H9 (cell line): Measurements from ENCODE around the gene EPC2. TPM values are rescaled to one million over a fixed set of nuclear protein-coding genes. Genes with fewer than 3 reads are reported as not detected.
"Not testable (repeated sequence)": the region's sequence is repeated elsewhere in the genome, so short reads cannot be mapped to it uniquely, and the experiment has no call there.

ENCODE experiments used
- DNase-seq: peaks from one replicate; pipeline ENCODE4 v3.0.0-alpha.2; 2017
- H2AFZ ChIP-seq: one replicate; pipeline ENCODE4 v1.6.1; 2013; ENCODE audit warnings: mild to moderate bottlenecking, low read length, control low read depth, moderate library complexity
- H2AK5ac ChIP-seq: 2 replicates; pipeline ENCODE4 v1.6.1; 2013; ENCODE audit warnings: low read length, control low read depth, mixed read lengths; ENCODE audit not compliant: insufficient read length
- H2BK120ac ChIP-seq: one replicate; pipeline ENCODE4 v1.6.1; 2013; ENCODE audit warnings: low read depth, mild to moderate bottlenecking, low read length, control low read depth, inconsistent platforms; ENCODE audit not compliant: poor library complexity, severe bottlenecking
- H2BK12ac ChIP-seq: 2 replicates; pipeline ENCODE4 v1.6.1; 2013; ENCODE audit warnings: low read length, control low read depth, mixed read lengths, low read depth; ENCODE audit not compliant: insufficient read length
- H2BK15ac ChIP-seq: 2 replicates; pipeline ENCODE4 v1.6.1; 2013; ENCODE audit warnings: low read depth, low read length, control low read depth
- H2BK20ac ChIP-seq: one replicate; pipeline ENCODE4 v1.6.1; 2013; ENCODE audit warnings: low read depth, mild to moderate bottlenecking, low read length, control low read depth, inconsistent platforms; ENCODE audit not compliant: poor library complexity, severe bottlenecking
- H2BK5ac ChIP-seq: 2 replicates; pipeline ENCODE4 v1.6.1; 2013; ENCODE audit warnings: low read length, control low read depth, mixed read lengths; ENCODE audit not compliant: insufficient read length
- H3K14ac ChIP-seq: 2 replicates; pipeline ENCODE4 v1.6.1; 2013; ENCODE audit warnings: low read length, control low read depth; ENCODE audit not compliant: insufficient read depth
- H3K18ac ChIP-seq: 2 replicates; pipeline ENCODE4 v1.6.1; 2013; ENCODE audit warnings: low read depth, mild to moderate bottlenecking, mixed read lengths, low read length, control low read depth; ENCODE audit not compliant: insufficient read length
- H3K23ac ChIP-seq: 2 replicates; pipeline ENCODE4 v1.6.1; 2013; ENCODE audit warnings: low read length, control low read depth, mixed read lengths, low read depth; ENCODE audit not compliant: insufficient read length
- H3K23me2 ChIP-seq: 2 replicates; pipeline ENCODE4 v1.6.1; 2013; ENCODE audit warnings: low read depth, mild to moderate bottlenecking, mixed read lengths, low read length, control low read depth; ENCODE audit not compliant: insufficient read length, poor library complexity, severe bottlenecking
- H3K27ac ChIP-seq: 2 replicates; pipeline ENCODE4 v1.5.1; 2013; ENCODE audit warnings: low read length, control low read depth, mixed read lengths, low read depth; ENCODE audit not compliant: insufficient read length
- H3K27me3 ChIP-seq: 2 replicates; pipeline ENCODE4 v1.6.1; 2013; ENCODE audit warnings: low read length, control low read depth, inconsistent platforms; ENCODE audit not compliant: insufficient read depth
- H3K4ac ChIP-seq: 2 replicates; pipeline ENCODE4 v1.6.1; 2013; ENCODE audit warnings: low read depth, mild to moderate bottlenecking, control low read depth, inconsistent platforms, low read length, moderate library complexity
- H3K4me1 ChIP-seq: 2 replicates; pipeline ENCODE4 v1.6.1; 2013; ENCODE audit warnings: low read length, control low read depth, inconsistent platforms; ENCODE audit not compliant: insufficient read depth
- H3K4me2 ChIP-seq: 2 replicates; pipeline ENCODE4 v1.6.1; 2013; ENCODE audit warnings: low read length, control low read depth, mixed read lengths; ENCODE audit not compliant: insufficient read length, insufficient read depth
- H3K56ac ChIP-seq: 2 replicates; pipeline ENCODE4 v1.6.1; 2013; ENCODE audit warnings: low read depth, mild to moderate bottlenecking, mixed read lengths, low read length, control low read depth; ENCODE audit not compliant: insufficient read length
- H3K79me1 ChIP-seq: 2 replicates; pipeline ENCODE4 v1.6.1; 2013; ENCODE audit warnings: low read depth, mild to moderate bottlenecking, moderate library complexity, low read length, control low read depth, inconsistent platforms; ENCODE audit not compliant: insufficient read depth, poor library complexity, severe bottlenecking
- H3K79me2 ChIP-seq: 2 replicates; pipeline ENCODE4 v1.6.1; 2013; ENCODE audit warnings: low read length, control low read depth, inconsistent platforms; ENCODE audit not compliant: insufficient read depth
- H3K9ac ChIP-seq: 2 replicates; pipeline ENCODE4 v1.6.1; 2013; ENCODE audit warnings: low read length, control low read depth, mixed read lengths; ENCODE audit not compliant: insufficient read length; ENCODE audit errors: extremely low read depth
- H3K9me3 ChIP-seq: one replicate; pipeline ENCODE4 v1.6.1; 2013; ENCODE audit warnings: low read depth, low read length, inconsistent platforms; ENCODE audit not compliant: control insufficient read depth
- H3T11ph ChIP-seq: one replicate; pipeline ENCODE4 v1.6.1; 2013; ENCODE audit warnings: mild to moderate bottlenecking, low read length, control low read depth, inconsistent platforms
- H4K20me1 ChIP-seq: one replicate; pipeline ENCODE4 v1.6.1; 2013; ENCODE audit not compliant: control insufficient read depth, insufficient read length, insufficient read depth
- H4K5ac ChIP-seq: 2 replicates; pipeline ENCODE4 v1.6.1; 2013; ENCODE audit warnings: low read depth, mild to moderate bottlenecking, mixed read lengths, low read length, control low read depth; ENCODE audit not compliant: insufficient read length
- H4K8ac ChIP-seq: replicated peaks from 2 replicates; pipeline ENCODE4 v1.6.1; 2013; ENCODE audit warnings: low read length, control low read depth, mixed read lengths, low read depth; ENCODE audit not compliant: insufficient read length
- H4K91ac ChIP-seq: 2 replicates; pipeline ENCODE4 v1.6.1; 2013; ENCODE audit warnings: low read depth, mild to moderate bottlenecking, moderate library complexity, mixed read lengths, low read length, control low read depth; ENCODE audit not compliant: insufficient read length
- H3K27ac Mint-ChIP-seq, 3 experiments: 2 replicates in 2 of 3; 3 replicates in 1 of 3; pipeline ENCODE4 v1.8.0; 2020 to 2021; ENCODE audit warnings: mixed read lengths in 3 of 3, mild to moderate bottlenecking in 1 of 3, moderate library complexity in 1 of 3
- H3K27me3 Mint-ChIP-seq: 2 replicates; pipeline ENCODE4 v1.8.0; 2021; ENCODE audit warnings: low read depth, mild to moderate bottlenecking, moderate library complexity, mixed read lengths
- H3K36me3 Mint-ChIP-seq, 3 experiments: 2 replicates in 2 of 3; 3 replicates in 1 of 3; pipeline ENCODE4 v1.8.0; 2020 to 2021; ENCODE audit warnings: low read depth in 3 of 3, mixed read lengths in 3 of 3; ENCODE audit not compliant: insufficient read depth in 1 of 3
- H3K4me1 Mint-ChIP-seq, 2 experiments: 2 replicates each; pipeline ENCODE4 v1.8.0; 2020; ENCODE audit warnings: mixed read lengths in 2 of 2
- H3K4me3 Mint-ChIP-seq, 2 experiments: 2 replicates in 1 of 2; 3 replicates in 1 of 2; pipeline ENCODE4 v1.8.0; 2020 to 2021; ENCODE audit warnings: mild to moderate bottlenecking in 2 of 2, mixed read lengths in 2 of 2, moderate library complexity in 1 of 2
- H3K9me3 Mint-ChIP-seq, 2 experiments: 2 replicates in 1 of 2; 3 replicates in 1 of 2; pipeline ENCODE4 v1.8.0; 2020; ENCODE audit warnings: mild to moderate bottlenecking in 2 of 2, mixed read lengths in 2 of 2, moderate library complexity in 1 of 2
- WGBS: extraction: QIAGEN DNeasy Blood & Tissue Kit; methylation state at CpG from one replicate; pipeline ENCODE4 v1.1.7; 2013; ENCODE audit warnings: missing lambda C conversion rate, low lambda C conversion rate, mixed read lengths; ENCODE audit not compliant: insufficient read length; ENCODE audit errors: extremely low coverage; 5-methylcytosine and 5-hydroxymethylcytosine counted together
- total RNA-seq: library from RNA; stranded (reverse); gene quantifications from 2 replicates; pipeline ENCODE4 v1.2.1, GENCODE V29; 2021
- TF ChIP-seq, protein P1 (sequence below): fragments of 200-600 bp; sonication (generic); conservative IDR thresholded peaks from 3 replicates; pipeline ENCODE4 v1.8.0; 2021; ENCODE audit warnings: antibody characterized with exemption, mild to moderate bottlenecking

EPC2 gene
- total RNA-seq, 1 experiment from 2014 or later = 31.3 TPM

DNA sequence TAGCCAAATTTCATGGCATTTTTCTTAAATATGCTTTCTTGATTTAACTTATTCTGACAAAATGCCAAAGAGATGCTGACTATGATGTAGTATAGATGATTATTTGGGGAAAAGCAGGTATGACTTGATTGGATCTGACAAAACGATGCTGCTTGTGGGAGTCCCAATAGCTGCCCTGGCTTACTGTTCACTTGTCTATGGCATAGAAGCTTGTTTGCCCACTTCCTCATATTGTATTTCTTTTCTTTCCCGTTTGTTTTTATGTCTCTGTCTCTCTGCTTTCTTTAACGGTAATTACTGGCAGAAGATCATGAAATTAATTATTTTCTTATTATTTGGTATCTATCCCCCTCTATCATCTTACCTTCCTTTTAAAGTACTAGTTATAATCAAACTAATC, 43.0 kb downstream of the EPC2 start:
- Histone ChIP-seq H3K27ac (no peak overlapping the region), H2BK12ac (no peak overlapping the region), H4K8ac (no peak overlapping the region), H3K14ac (no peak overlapping the region), H3K4me1 (no peaks in the 10 kb centered on the region), H2BK20ac (no peak overlapping the region), H3K56ac (no peak overlapping the region), H4K5ac (no peak overlapping the region), H2BK15ac (no peak overlapping the region), H3K9ac (no peak overlapping the region), H2BK5ac (no peak overlapping the region), H2AK5ac (no peak overlapping the region), H3K9me3 (no peaks in the 10 kb centered on the region), H3K18ac (no peak overlapping the region), H3K79me1 (no peaks in the 10 kb centered on the region), H3K27me3 (no peaks in the 10 kb centered on the region), H3T11ph (no peak overlapping the region), H2BK120ac (no peak overlapping the region), H3K79me2 (peaks cover 24% of the 10 kb centered on the region; the same call in 1 of the 2 replicates), H3K4ac (no peak overlapping the region), H3K23me2 (no peaks in the 10 kb centered on the region), H3K4me2 (no peak overlapping the region), H2AFZ (no peak overlapping the region), H3K23ac (no peak overlapping the region), H4K91ac (no peak overlapping the region), H4K20me1 (no peaks in the 10 kb centered on the region)
- Mint-ChIP-seq H3K4me3 (no peak overlapping the region), H3K9me3 (no peaks in the 10 kb centered on the region), H3K27ac (no peak overlapping the region), H3K4me1 (peaks cover 10 to 20% of the 10 kb centered on the region in 2 experiments), H3K27me3 (no peaks in the 10 kb centered on the region), H3K36me3 (peaks cover 0 to 20% (median 7%) of the 10 kb centered on the region in 3 experiments; a peak in 6 of 7 replicates)
- no peak for DNase-seq
- no CpG with 5 or more reads among the region's 3 CpGs for WGBS
- TF ChIP-seq, protein P1, sequence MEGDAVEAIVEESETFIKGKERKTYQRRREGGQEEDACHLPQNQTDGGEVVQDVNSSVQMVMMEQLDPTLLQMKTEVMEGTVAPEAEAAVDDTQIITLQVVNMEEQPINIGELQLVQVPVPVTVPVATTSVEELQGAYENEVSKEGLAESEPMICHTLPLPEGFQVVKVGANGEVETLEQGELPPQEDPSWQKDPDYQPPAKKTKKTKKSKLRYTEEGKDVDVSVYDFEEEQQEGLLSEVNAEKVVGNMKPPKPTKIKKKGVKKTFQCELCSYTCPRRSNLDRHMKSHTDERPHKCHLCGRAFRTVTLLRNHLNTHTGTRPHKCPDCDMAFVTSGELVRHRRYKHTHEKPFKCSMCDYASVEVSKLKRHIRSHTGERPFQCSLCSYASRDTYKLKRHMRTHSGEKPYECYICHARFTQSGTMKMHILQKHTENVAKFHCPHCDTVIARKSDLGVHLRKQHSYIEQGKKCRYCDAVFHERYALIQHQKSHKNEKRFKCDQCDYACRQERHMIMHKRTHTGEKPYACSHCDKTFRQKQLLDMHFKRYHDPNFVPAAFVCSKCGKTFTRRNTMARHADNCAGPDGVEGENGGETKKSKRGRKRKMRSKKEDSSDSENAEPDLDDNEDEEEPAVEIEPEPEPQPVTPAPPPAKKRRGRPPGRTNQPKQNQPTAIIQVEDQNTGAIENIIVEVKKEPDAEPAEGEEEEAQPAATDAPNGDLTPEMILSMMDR = no peak

DNA sequence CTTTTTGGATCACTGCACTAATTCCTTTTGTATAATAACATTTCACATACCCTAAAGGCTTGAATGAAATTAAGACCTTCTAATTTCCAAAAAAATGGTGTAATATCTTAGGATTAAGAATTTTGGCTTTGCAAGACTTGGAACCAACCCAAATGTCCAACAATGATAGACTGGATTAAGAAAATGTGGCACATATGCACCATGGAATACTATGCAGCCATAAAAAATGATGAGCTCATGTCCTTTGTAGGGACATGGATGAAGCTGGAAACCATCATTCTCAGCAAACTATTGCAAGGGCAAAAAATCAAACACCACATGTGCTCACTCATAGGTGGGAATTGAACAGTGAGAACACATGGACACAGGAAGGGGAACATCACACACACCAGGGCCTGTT, 43.5 kb downstream of the EPC2 start:
- H3K36me3 Mint-ChIP-seq = peaks cover 0 to 20% (median 7%) of the 10 kb centered on the region in 3 experiments; a peak in 6 of 7 replicates
- H3K18ac ChIP-seq, H3K79me1 ChIP-seq, H3K4me2 ChIP-seq, H3K4me3 Mint-ChIP-seq, H4K20me1 ChIP-seq, H3K56ac ChIP-seq, H4K5ac ChIP-seq, DNase-seq, H3K9me3 ChIP-seq, H3K14ac ChIP-seq, H3K27me3 Mint-ChIP-seq, H3K4ac ChIP-seq, H3K27me3 ChIP-seq, H4K8ac ChIP-seq, H3K27ac ChIP-seq, H2BK5ac ChIP-seq, H2AK5ac ChIP-seq, H2BK12ac ChIP-seq, H3K9ac ChIP-seq, H3K4me1 ChIP-seq, H3K27ac Mint-ChIP-seq, H3T11ph ChIP-seq, H2BK20ac ChIP-seq, H4K91ac ChIP-seq, H2BK15ac ChIP-seq, H3K9me3 Mint-ChIP-seq, H2AFZ ChIP-seq, H3K23me2 ChIP-seq, H3K23ac ChIP-seq, H2BK120ac ChIP-seq: not testable (repeated sequence)
- H3K4me1 Mint-ChIP-seq = peaks cover 10 to 20% of the 10 kb centered on the region in 2 experiments
- H3K79me2 ChIP-seq = peaks cover 21% of the 10 kb centered on the region; the same call in 1 of the 2 replicates
